Kidney capillary endothelial cell (primary cell): ENCODE data around the gene SLC5A6.

Experiments
- DNase-seq: peaks from one replicate; pipeline ENCODE4 v3.0.0-alpha.2; 2018; ENCODE audit warnings: low spot score

SLC5A6 gene

GRCh38 chr2:27236626-27237025 lies 24.6 kb upstream of the SLC5A6 start:
- no peak for DNase-seq

- DNase-seq = no peak
These were observed 24.1 kb upstream of the SLC5A6 start for GRCh38 chr2:27236136-27236535.

GRCh38 chr2:27233341-27233740 lies 21.3 kb upstream of the SLC5A6 start:
- no peak for DNase-seq

- no peak for DNase-seq
These were observed 19.9 kb upstream of the SLC5A6 start for GRCh38 chr2:27231921-27232320.

GRCh38 chr2:27227501-27227900 lies 15.4 kb upstream of the SLC5A6 start:
- DNase-seq = no peak

- DNase-seq = no peak
These were observed 13.5 kb upstream of the SLC5A6 start for GRCh38 chr2:27225526-27225925.

GRCh38 chr2:27223416-27223815 lies 11.3 kb upstream of the SLC5A6 start:
- DNase-seq = no peak

GRCh38 chr2:27222407-27222806 lies 10.3 kb upstream of the SLC5A6 start:
- DNase-seq = no peak

- no peak for DNase-seq
These were observed 9.1 kb upstream of the SLC5A6 start for GRCh38 chr2:27221166-27221565.

- no peak for DNase-seq
These were observed 8.0 kb upstream of the SLC5A6 start for GRCh38 chr2:27220091-27220490.

- no peak for DNase-seq
These were observed 7.0 kb upstream of the SLC5A6 start for GRCh38 chr2:27219091-27219490.

GRCh38 chr2:27218614-27219013 lies 6.5 kb upstream of the SLC5A6 start:
- no peak for DNase-seq

GRCh38 chr2:27217173-27218121 lies 5.4 kb upstream of the SLC5A6 start, which contains the start of gene CAD:
Gene CAD (plus strand): TSS chr2:27217369. CDS start chr2:27217552, 183 bp downstream.
- DNase-seq = peak; percentile 69

- no peak for DNase-seq
These were observed 4.5 kb upstream of the SLC5A6 start for GRCh38 chr2:27216416-27217137.

- no peak for DNase-seq
These were observed 2.9 kb upstream of the SLC5A6 start for GRCh38 chr2:27214941-27215340.

- DNase-seq = peak; percentile 47
These were observed 781 bp upstream of the SLC5A6 start for GRCh38 chr2:27212626-27213471.

GRCh38 chr2:27211241-27211942 lies 676 bp downstream of the SLC5A6 start:
- no peak for DNase-seq

- DNase-seq = no peak
These were observed 2.3 kb downstream of the SLC5A6 start for GRCh38 chr2:27209621-27210401.

GRCh38 chr2:27208486-27209050 lies 3.5 kb downstream of the SLC5A6 start:
- DNase-seq = no peak

- DNase-seq = no peak
These were observed 5.7 kb downstream of the SLC5A6 start for GRCh38 chr2:27206346-27206745.
